Measurements from ENCODE around the gene P2RY13.

P2RY13 gene

GRCh38 chr3:151289445-151289844 lies 39.9 kb downstream of the P2RY13 start:
- DNase-seq: no peak

- no peak for DNase-seq
Observed at GRCh38 chr3:151285940-151286339, 43.4 kb downstream of the P2RY13 start.

GRCh38 chr3:151283907-151284461 lies 45.4 kb downstream of the P2RY13 start:
- no peak for DNase-seq

- no peak for DNase-seq
Observed at GRCh38 chr3:151283387-151283786, 46.0 kb downstream of the P2RY13 start.

- peak; percentile 61 for DNase-seq
Observed at GRCh38 chr3:151282921-151283320, 46.4 kb downstream of the P2RY13 start.

- DNase-seq: no peak
Observed at GRCh38 chr3:151281671-151282324, 47.6 kb downstream of the P2RY13 start.

- no peak for DNase-seq
Observed at GRCh38 chr3:151278230-151278629, 51.1 kb downstream of the P2RY13 start, which contains the start of gene P2RY14. Gene P2RY14 (minus strand): TSS chr3:151278542. CDS start chr3:151214316, 64,226 bp downstream.

GRCh38 chr3:151276687-151277042 lies 52.7 kb downstream of the P2RY13 start:
- no peak for DNase-seq

Measured in NCI-H146 (cell line).